IMR-90 (cell line): Measurements from ENCODE around the gene SLC35B4. TPM values are rescaled to one million over a fixed set of nuclear protein-coding genes. Genes with fewer than 3 reads are reported as not detected.

Experiments used
- ATAC-seq: fragments of 200-7000 bp; cut with Tn5 transposase; 2 replicates; pipeline ENCODE4 v1.9.1; 2020; ENCODE audit warnings: low read depth, mild to moderate bottlenecking, moderate library complexity
- BruUV-seq: library from RNA; stranded (reverse); fragments of 400-500 nt; replicated peaks from 2 replicates; lab custom pipeline; 2021; lab: Mats Ljungman, UMichigan
- CTCF ChIA-PET: fragments of 300-600 bp; formaldehyde crosslinking; extraction: SDS; loops from one replicate; lab custom pipeline; 2021; ENCODE audit warnings: antibody characterized with exemption; lab: Yijun Ruan, JAX
- POLR2A ChIA-PET: fragments of 300-600 bp; sonication (Branson Sonifier 250); formaldehyde crosslinking; loops from one replicate; lab custom pipeline; 2022; ENCODE audit warnings: antibody characterized with exemption; ENCODE audit not compliant: unreplicated experiment; lab: Charles Lee
- DNase-seq: peaks from one replicate; pipeline ENCODE4 v3.0.0; 2013
- H2AFZ ChIP-seq: replicated peaks from 2 replicates; pipeline ENCODE3; 2013; ENCODE audit warnings: low read length, mild to moderate bottlenecking; ENCODE audit not compliant: poor library complexity
- H2AK5ac ChIP-seq: 2 replicates; pipeline ENCODE4 v1.6.1; 2013; ENCODE audit warnings: low read depth, low read length, inconsistent platforms
- H2AK9ac ChIP-seq: replicated peaks from 2 replicates; pipeline ENCODE3; 2013; ENCODE audit warnings: mild to moderate bottlenecking, low read depth, low read length, moderate library complexity; ENCODE audit not compliant: poor library complexity
- H2BK120ac ChIP-seq: 2 replicates; pipeline ENCODE4 v1.6.1; 2013; ENCODE audit warnings: low read depth, low read length, inconsistent platforms
- H2BK15ac ChIP-seq: 3 replicates; pipeline ENCODE4 v1.6.1; 2013; ENCODE audit warnings: low read depth, low read length, inconsistent platforms
- H2BK20ac ChIP-seq: 2 replicates; pipeline ENCODE4 v1.6.1; 2013; ENCODE audit warnings: low read depth, mild to moderate bottlenecking, inconsistent platforms, low read length, moderate library complexity
- H2BK5ac ChIP-seq: 2 replicates; pipeline ENCODE4 v1.6.1; 2013; ENCODE audit warnings: mild to moderate bottlenecking, low read depth, low read length, inconsistent platforms; ENCODE audit not compliant: poor library complexity, severe bottlenecking
- H3K14ac ChIP-seq: replicated peaks from 2 replicates; pipeline ENCODE4 v1.6.1; 2013; ENCODE audit warnings: low read depth, low read length, inconsistent platforms
- H3K18ac ChIP-seq: 2 replicates; pipeline ENCODE4 v1.6.1; 2013; ENCODE audit warnings: low read depth, low read length, control low read depth
- H3K23ac ChIP-seq: 2 replicates; pipeline ENCODE4 v1.6.1; 2013; ENCODE audit warnings: low read depth, low read length, inconsistent platforms
- H3K27ac ChIP-seq: 2 replicates; pipeline ENCODE4 v1.5.1; 2013; ENCODE audit warnings: mild to moderate bottlenecking, control low read depth, low read length; ENCODE audit not compliant: insufficient read depth
- H3K27me3 ChIP-seq: 2 replicates; pipeline ENCODE4 v1.6.1; 2013; ENCODE audit warnings: low read length; ENCODE audit not compliant: control insufficient read depth, insufficient read depth
- H3K36me3 ChIP-seq: 2 replicates; pipeline ENCODE4 v1.6.1; 2013; ENCODE audit warnings: low read length, mixed read lengths; ENCODE audit not compliant: control insufficient read depth, insufficient read depth
- H3K4ac ChIP-seq: 2 replicates; pipeline ENCODE4 v1.6.1; 2013; ENCODE audit warnings: low read depth, low read length, inconsistent platforms
- H3K4me1 ChIP-seq: 2 replicates; pipeline ENCODE4 v1.6.1; 2013; ENCODE audit warnings: low read length, mixed read lengths; ENCODE audit not compliant: control insufficient read depth, insufficient read depth
- H3K4me2 ChIP-seq: 2 replicates; pipeline ENCODE4 v1.6.1; 2013; ENCODE audit warnings: low read depth, mild to moderate bottlenecking, control low read depth, low read length, moderate library complexity
- H3K4me3 ChIP-seq: 2 replicates; pipeline ENCODE4 v1.5.1; 2013; ENCODE audit warnings: low read depth, mild to moderate bottlenecking, control low read depth, low read length, moderate library complexity; ENCODE audit not compliant: insufficient read depth
- H3K56ac ChIP-seq: 2 replicates; pipeline ENCODE4 v1.6.1; 2013; ENCODE audit warnings: low read length, inconsistent platforms; ENCODE audit not compliant: insufficient read depth; ENCODE audit errors: extremely low read depth
- H3K79me1 ChIP-seq, 2 experiments: 2 replicates each; pipeline ENCODE4 v1.6.1; 2013; ENCODE audit warnings: low read length in 2 of 2, inconsistent platforms in 1 of 2, low read depth in 1 of 2
- H3K9ac ChIP-seq: 2 replicates; pipeline ENCODE4 v1.6.1; 2013; ENCODE audit warnings: low read depth, low read length, control low read depth
- H3K9me1 ChIP-seq: 2 replicates; pipeline ENCODE4 v1.6.1; 2013; ENCODE audit warnings: low read length, inconsistent platforms; ENCODE audit not compliant: insufficient read depth
- H3K9me3 ChIP-seq: 2 replicates; pipeline ENCODE4 v1.6.1; 2013; ENCODE audit warnings: low read length; ENCODE audit not compliant: control insufficient read depth, insufficient read depth
- H4K20me1 ChIP-seq: 2 replicates; pipeline ENCODE4 v1.6.1; 2013; ENCODE audit warnings: low read length, inconsistent platforms; ENCODE audit not compliant: insufficient read depth
- H4K5ac ChIP-seq: 2 replicates; pipeline ENCODE4 v1.6.1; 2013; ENCODE audit warnings: mild to moderate bottlenecking, low read depth, low read length, control low read depth
- H4K8ac ChIP-seq, 2 experiments: 2 replicates each; pipeline ENCODE4 v1.6.1; 2013; ENCODE audit warnings: low read depth in 2 of 2, low read length in 2 of 2, control low read depth in 1 of 2, inconsistent platforms in 1 of 2
- H4K91ac ChIP-seq: 2 replicates; pipeline ENCODE4 v1.6.1; 2013; ENCODE audit warnings: low read depth, low read length, inconsistent platforms; ENCODE audit not compliant: insufficient read depth
- BHLHE40 ChIP-seq: fragments of 150-350 bp; IDR thresholded peaks from 2 replicates; pipeline ENCODE4 v1.6.1; 2016; ENCODE audit warnings: mild to moderate bottlenecking, low read depth, low read length
- CEBPB ChIP-seq: IDR thresholded peaks from 2 replicates; pipeline ENCODE4 v1.6.1; 2012; ENCODE audit warnings: low read depth, low read length, improper control_type of control experiment
- CHD1 ChIP-seq: IDR thresholded peaks from 2 replicates; pipeline ENCODE4 v1.6.1; 2012; ENCODE audit warnings: low read depth, low read length, improper control_type of control experiment
- FOS ChIP-seq: fragments of 150-350 bp; IDR thresholded peaks from 2 replicates; pipeline ENCODE4 v1.6.1; 2016; ENCODE audit warnings: low read depth, low read length
- MAFK ChIP-seq: IDR thresholded peaks from 2 replicates; pipeline ENCODE4 v1.6.1; 2012; ENCODE audit warnings: low read depth, low read length, improper control_type of control experiment
- MAZ ChIP-seq: IDR thresholded peaks from 2 replicates; pipeline ENCODE4 v1.6.1; 2012; ENCODE audit warnings: low read depth, mild to moderate bottlenecking, low read length, improper control_type of control experiment, moderate library complexity, borderline replicate concordance
- MXI1 ChIP-seq: IDR thresholded peaks from 2 replicates; pipeline ENCODE4 v1.6.1; 2012; ENCODE audit warnings: low read depth, mild to moderate bottlenecking, low read length, moderate library complexity, borderline replicate concordance
- NFE2L2 ChIP-seq: fragments of 150-350 bp; IDR thresholded peaks from 2 replicates; pipeline ENCODE4 v1.6.1; 2016; ENCODE audit warnings: low read depth, mild to moderate bottlenecking, low read length
- POLR2A ChIP-seq: IDR thresholded peaks from 2 replicates; pipeline ENCODE4 v1.6.1; 2012; ENCODE audit warnings: mild to moderate bottlenecking, low read depth, low read length
- RAD21 ChIP-seq: IDR thresholded peaks from 2 replicates; pipeline ENCODE4 v1.6.1; 2012; ENCODE audit warnings: low read length, improper control_type of control experiment
- RCOR1 ChIP-seq: IDR thresholded peaks from 2 replicates; pipeline ENCODE4 v1.6.1; 2012; ENCODE audit warnings: mild to moderate bottlenecking, low read length, improper control_type of control experiment; ENCODE audit not compliant: insufficient replicate concordance
- RFX5 ChIP-seq: IDR thresholded peaks from 2 replicates; pipeline ENCODE4 v1.8.0; 2012; ENCODE audit warnings: low read depth, mild to moderate bottlenecking, low read length, moderate library complexity
- SMC3 ChIP-seq: fragments of 150-350 bp; IDR thresholded peaks from 2 replicates; pipeline ENCODE4 v1.6.1; 2016; ENCODE audit warnings: low read depth, mild to moderate bottlenecking, antibody characterized with exemption, low read length, moderate library complexity
- dilution Hi-C: fragments of 300-500 bp; cut with HindIII; formaldehyde crosslinking; loops from one replicate; pipeline ENCODE4 v1.14.3; 2018; ENCODE audit warnings: low sequenced_read_pairs; ENCODE audit not compliant: unreplicated experiment
- in situ Hi-C: fragments of 300-500 bp; cut with MboI; formaldehyde crosslinking; loops from 3 replicates; pipeline ENCODE4 v1.14.3; 2019; ENCODE audit warnings: low sequenced_read_pairs, inconsistent platforms, mixed read lengths
- intact Hi-C: fragments of 100-400 bp; cut with micrococcal nuclease; formaldehyde crosslinking; loops from 2 replicates; pipeline ENCODE4 v1.10.0; 2022
- polyA plus RNA-seq, 3 experiments: library from polyadenylated mRNA; depleted of rRNA; stranded (reverse); fragments of >200 nt; gene quantifications; 2 replicates each; pipeline ENCODE4 v1.2.3, GENCODE V29; 2012; ENCODE audit warnings: low replicate concordance in 1 of 3
- total RNA-seq: library from RNA; depleted of rRNA; stranded (reverse); fragments of >200 nt; gene quantifications from 2 replicates; pipeline ENCODE4 v1.2.3, GENCODE V29; 2012
- TF ChIP-seq, protein P1 (sequence below): fragments of 150-350 bp; IDR thresholded peaks from 2 replicates; pipeline ENCODE4 v1.6.1; 2017; ENCODE audit warnings: mild to moderate bottlenecking, antibody characterized with exemption, low read length, low read depth
- TF ChIP-seq, protein P2 (sequence below): conservative IDR thresholded peaks from 2 replicates; pipeline ENCODE4 v1.5.1; 2012; ENCODE audit warnings: mild to moderate bottlenecking, low read depth, low read length, improper control_type of control experiment
- TF ChIP-seq, protein P3 (sequence below): fragments of 150-350 bp; IDR thresholded peaks from 2 replicates; pipeline ENCODE4 v1.6.1; 2016; ENCODE audit warnings: low read depth, mild to moderate bottlenecking, low read length, moderate library complexity, borderline replicate concordance

SLC35B4 gene
- total and polyA plus RNA-seq, 2 of the 4 experiments (the other 2 are of a cell fraction) = 10.0 to 15.6 TPM

DNA sequence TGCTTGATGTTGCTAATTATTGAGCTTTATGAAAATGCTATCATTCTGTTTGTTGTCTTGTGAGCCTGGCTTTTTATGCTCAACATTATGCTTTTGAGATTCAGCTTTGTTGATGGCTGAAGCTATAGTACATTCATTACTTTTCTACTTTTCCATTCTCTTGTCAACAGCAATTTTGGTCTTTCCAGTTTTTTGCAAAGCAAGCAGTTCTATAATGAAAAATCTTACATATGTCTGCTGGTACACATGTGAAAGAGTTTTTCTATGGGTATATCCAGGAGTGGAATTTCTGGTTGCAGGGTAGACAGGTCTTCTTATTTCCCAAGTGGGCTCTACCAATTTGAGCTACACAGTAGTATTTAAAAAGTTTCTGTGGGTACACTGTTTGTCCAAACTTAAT, 36.8 kb downstream of the SLC35B4 start:
- H3K4me3 ChIP-seq = no peak overlapping the region
- H3K27me3 ChIP-seq = peaks cover 12% of the 10 kb centered on the region
- ChIA-PET CTCF (interaction anchor here (1.5 kb wide), 1 partner anchor 25 kb away, joined by 3 read pairs; no protein-coding TSS in a partner anchor), POLR2A (no interaction called here)
- H2BK15ac ChIP-seq = no peak overlapping the region
- H3K56ac ChIP-seq = no peak overlapping the region
- no peak overlapping the region for H4K91ac ChIP-seq
- no peak overlapping the region for H3K4me2 ChIP-seq
- intact Hi-C loops (no loop called here), dilution Hi-C loops (no loop called here), in situ Hi-C loops (no loop called here)
- no peak overlapping the region for H2AFZ ChIP-seq
- H2BK20ac ChIP-seq = no peak overlapping the region
- no TSS peak for BruUV-seq
- no peak overlapping the region for H3K23ac ChIP-seq
- H3K4me1 ChIP-seq = no peaks in the 10 kb centered on the region
- H2BK120ac ChIP-seq = no peak overlapping the region
- no peaks in the 10 kb centered on the region for H3K9me3 ChIP-seq
- no peaks in the 10 kb centered on the region for H3K79me1 ChIP-seq
- no peak overlapping the region for H4K5ac ChIP-seq
- DNase-seq (no peak), ATAC-seq (no peak)
- H3K18ac ChIP-seq = no peak overlapping the region
- no peak overlapping the region for H3K4ac ChIP-seq
- H3K36me3 ChIP-seq = no peaks in the 10 kb centered on the region
- H2AK9ac ChIP-seq = no peak overlapping the region
- H2AK5ac ChIP-seq = no peak overlapping the region
- H4K20me1 ChIP-seq = no peaks in the 10 kb centered on the region
- TF ChIP-seq NFE2L2 = no peak
- TF ChIP-seq, protein P1, sequence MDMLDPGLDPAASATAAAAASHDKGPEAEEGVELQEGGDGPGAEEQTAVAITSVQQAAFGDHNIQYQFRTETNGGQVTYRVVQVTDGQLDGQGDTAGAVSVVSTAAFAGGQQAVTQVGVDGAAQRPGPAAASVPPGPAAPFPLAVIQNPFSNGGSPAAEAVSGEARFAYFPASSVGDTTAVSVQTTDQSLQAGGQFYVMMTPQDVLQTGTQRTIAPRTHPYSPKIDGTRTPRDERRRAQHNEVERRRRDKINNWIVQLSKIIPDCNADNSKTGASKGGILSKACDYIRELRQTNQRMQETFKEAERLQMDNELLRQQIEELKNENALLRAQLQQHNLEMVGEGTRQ = no peak
- no peak for TF ChIP-seq MXI1
- no peak for TF ChIP-seq RCOR1
- TF ChIP-seq MAZ = no peak
- TF ChIP-seq BHLHE40 = no peak
- no peak for TF ChIP-seq CHD1
- TF ChIP-seq RAD21 = no peak
- no peak for TF ChIP-seq FOS
- TF ChIP-seq, protein P2, sequence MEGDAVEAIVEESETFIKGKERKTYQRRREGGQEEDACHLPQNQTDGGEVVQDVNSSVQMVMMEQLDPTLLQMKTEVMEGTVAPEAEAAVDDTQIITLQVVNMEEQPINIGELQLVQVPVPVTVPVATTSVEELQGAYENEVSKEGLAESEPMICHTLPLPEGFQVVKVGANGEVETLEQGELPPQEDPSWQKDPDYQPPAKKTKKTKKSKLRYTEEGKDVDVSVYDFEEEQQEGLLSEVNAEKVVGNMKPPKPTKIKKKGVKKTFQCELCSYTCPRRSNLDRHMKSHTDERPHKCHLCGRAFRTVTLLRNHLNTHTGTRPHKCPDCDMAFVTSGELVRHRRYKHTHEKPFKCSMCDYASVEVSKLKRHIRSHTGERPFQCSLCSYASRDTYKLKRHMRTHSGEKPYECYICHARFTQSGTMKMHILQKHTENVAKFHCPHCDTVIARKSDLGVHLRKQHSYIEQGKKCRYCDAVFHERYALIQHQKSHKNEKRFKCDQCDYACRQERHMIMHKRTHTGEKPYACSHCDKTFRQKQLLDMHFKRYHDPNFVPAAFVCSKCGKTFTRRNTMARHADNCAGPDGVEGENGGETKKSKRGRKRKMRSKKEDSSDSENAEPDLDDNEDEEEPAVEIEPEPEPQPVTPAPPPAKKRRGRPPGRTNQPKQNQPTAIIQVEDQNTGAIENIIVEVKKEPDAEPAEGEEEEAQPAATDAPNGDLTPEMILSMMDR = no peak
- TF ChIP-seq, protein P3, sequence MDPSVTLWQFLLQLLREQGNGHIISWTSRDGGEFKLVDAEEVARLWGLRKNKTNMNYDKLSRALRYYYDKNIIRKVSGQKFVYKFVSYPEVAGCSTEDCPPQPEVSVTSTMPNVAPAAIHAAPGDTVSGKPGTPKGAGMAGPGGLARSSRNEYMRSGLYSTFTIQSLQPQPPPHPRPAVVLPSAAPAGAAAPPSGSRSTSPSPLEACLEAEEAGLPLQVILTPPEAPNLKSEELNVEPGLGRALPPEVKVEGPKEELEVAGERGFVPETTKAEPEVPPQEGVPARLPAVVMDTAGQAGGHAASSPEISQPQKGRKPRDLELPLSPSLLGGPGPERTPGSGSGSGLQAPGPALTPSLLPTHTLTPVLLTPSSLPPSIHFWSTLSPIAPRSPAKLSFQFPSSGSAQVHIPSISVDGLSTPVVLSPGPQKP = no peak
- TF ChIP-seq CEBPB = no peak
- TF ChIP-seq MAFK = no peak
- no peak for TF ChIP-seq RFX5
- no peak for TF ChIP-seq SMC3
- no peak for TF ChIP-seq POLR2A
- H4K8ac ChIP-seq = no peak overlapping the region
- H3K9ac ChIP-seq = no peak overlapping the region
- no peak overlapping the region for H2BK5ac ChIP-seq
- H3K27ac ChIP-seq = no peak overlapping the region
- H3K14ac ChIP-seq = no peak overlapping the region
- H3K9me1 ChIP-seq = no peaks in the 10 kb centered on the region
